Skin epidermis (tissue), 12 donors: Measurements from ENCODE around the gene MYO5A.

Experiments used
- H3K27ac ChIP-seq, 21 experiments: fragments of 200-600 bp; sonication (generic) in 11 of 21; one replicate each; pipeline ENCODE4 v1.5.0; 2020; ENCODE audit warnings: mild to moderate bottlenecking in 3 of 21, inconsistent platforms in 2 of 21, moderate library complexity in 2 of 21
- H3K4me3 ChIP-seq, 7 experiments: fragments of 200-600 bp; sonication (generic) in 2 of 7; one replicate each; pipeline ENCODE4 v1.5.0; 2020; ENCODE audit warnings: inconsistent platforms in 2 of 7, mild to moderate bottlenecking in 2 of 7, moderate library complexity in 1 of 7

MYO5A gene

GRCh38 chr15:52318729-52319500 is 209.8 kb downstream of the MYO5A start:
- no peak overlapping the region for H3K27ac ChIP-seq

DNA sequence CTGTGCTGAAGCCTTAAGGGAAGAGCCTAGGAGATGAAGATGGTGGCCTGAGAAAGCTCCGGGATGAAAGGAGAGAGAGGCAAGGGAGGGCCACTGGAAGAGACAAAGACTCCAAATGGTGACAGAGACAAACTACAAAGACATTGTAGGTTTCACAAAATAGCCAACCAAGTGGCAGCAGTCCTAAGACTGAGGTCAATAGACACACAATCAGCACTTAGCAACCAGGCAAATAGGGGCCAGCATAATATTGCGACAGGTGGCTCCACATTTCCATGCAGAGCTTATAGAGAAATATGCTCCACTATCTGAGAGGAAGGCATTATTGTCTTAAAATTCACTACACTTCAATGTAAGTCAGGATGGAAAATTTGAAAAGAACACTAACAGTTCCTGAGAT is 211.0 kb downstream of the MYO5A start:
- no peak overlapping the region for H3K4me3 ChIP-seq
- no peak overlapping the region for H3K27ac ChIP-seq

More at GRCh38 chr15:52318729-52319500, 209.8 kb downstream of the MYO5A start:
- H3K4me3 ChIP-seq, result no peak overlapping the region

- H3K27ac ChIP-seq, result no peak overlapping the region
Measured at GRCh38 chr15:52317022-52317421, 211.7 kb downstream of the MYO5A start.

GRCh38 chr15:52309154-52309548 is 219.5 kb downstream of the MYO5A start:
- H3K4me3 ChIP-seq, result no peak overlapping the region
- no peak overlapping the region for H3K27ac ChIP-seq

More at GRCh38 chr15:52317022-52317421, 211.7 kb downstream of the MYO5A start:
- H3K4me3 ChIP-seq, result no peak overlapping the region

DNA sequence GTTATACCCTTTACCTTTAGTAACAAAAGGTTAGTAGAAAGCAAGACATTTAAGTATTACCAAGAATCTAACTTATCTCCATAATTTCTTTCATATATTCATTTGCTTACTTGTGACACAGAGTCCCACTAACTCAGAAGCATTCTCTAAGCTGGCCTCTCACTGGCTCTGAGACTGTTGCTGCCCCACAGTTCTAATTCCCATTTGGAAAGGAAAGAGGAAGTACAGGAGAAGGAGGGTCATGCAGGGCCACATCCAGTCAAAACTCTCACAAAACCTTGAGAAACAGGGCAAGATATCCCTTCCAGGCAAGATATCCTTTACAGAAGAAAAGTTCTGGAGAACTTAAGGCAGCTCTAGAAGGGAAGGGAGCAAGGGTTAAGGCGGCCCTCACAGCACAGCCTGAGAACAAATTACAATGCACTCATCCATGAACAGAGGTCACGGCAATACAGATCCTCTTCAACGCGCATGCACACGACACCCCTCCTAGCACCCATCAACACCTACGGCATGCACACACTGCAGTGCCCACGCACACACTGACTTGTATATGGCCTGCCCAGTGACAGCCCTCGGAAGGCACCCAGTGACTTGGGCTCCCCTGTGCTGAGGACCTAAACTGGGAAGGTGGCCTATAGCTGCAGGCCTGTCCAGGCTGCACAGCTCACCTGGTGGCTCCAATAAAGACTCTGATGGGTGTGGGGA is 220.1 kb downstream of the MYO5A start:
- Histone ChIP-seq H3K4me3 (no peak overlapping the region), H3K27ac (no peak overlapping the region)

DNA sequence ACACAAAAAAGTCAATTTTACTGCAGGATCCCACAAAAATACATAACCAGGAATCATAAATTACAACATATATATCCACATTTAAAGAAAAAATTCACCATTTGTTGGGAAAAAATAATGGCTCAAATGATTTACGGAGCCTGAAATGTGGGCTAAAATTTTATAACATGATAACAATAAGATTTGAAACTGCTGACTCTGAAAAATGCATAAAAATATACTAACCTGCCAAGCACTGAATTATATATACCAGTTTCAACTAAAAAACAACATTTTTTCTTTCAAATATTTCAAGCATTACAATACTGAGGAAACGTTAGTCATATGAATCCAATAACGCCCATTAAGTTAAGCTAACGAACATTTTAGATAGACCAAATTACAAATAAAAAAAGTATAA is 220.8 kb downstream of the MYO5A start:
- H3K4me3 ChIP-seq, result no peak overlapping the region
- H3K27ac ChIP-seq, result no peak overlapping the region

DNA sequence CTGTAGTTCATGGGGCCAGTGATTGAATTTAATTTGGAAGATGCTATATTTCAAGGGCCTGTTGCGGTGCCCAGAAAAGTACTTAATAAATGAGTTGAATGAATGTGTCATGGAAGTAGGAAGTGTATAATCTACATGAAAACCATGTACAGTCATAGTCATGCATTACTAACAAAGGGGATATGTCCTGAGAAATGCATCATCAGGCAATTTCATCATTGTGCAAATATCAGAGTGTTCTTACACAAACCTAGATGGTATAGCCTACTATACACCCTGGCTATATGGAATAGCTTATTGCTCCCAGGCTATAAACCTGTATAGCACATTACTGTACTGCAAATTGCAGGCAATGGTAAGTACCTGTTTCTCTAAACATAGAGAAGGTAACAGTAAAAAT is 222.4 kb downstream of the MYO5A start:
- H3K27ac ChIP-seq, result no peak overlapping the region
- H3K4me3 ChIP-seq, result no peak overlapping the region

- Histone ChIP-seq H3K27ac (no peak overlapping the region), H3K4me3 (no peak overlapping the region)
Measured at GRCh38 chr15:52303093-52303772, 225.4 kb downstream of the MYO5A start.

DNA sequence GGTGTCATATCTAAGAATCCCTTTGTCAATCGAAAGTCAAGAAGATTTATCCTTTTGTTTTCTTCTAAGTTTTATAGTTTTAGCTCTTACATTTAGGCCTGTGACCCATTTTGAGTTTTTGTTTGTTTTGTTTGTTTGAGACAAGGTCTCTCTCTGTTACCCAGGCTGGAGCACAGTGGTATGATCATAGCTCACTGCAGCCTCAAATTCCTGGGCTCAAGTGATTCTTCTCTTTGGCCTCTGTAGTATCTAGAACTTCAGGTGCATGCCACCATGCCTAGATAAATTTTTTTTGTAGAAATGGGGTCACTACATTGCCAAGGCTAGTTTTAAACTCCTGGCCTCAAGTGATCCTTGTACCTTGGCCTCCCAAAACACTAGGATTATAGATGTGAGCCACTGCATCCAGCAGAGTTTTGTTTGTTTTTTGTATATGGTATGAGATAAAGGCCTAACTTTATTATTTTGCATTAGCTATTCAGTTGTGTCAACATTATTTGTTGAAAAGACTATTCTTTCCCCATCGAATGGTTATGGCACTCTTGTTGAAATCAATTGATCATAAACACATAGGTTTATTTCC is 227.3 kb downstream of the MYO5A start:
- Histone ChIP-seq H3K4me3 (no peak overlapping the region), H3K27ac (no peak overlapping the region)

GRCh38 chr15:52295421-52296001 is 233.2 kb downstream of the MYO5A start, which contains the start of gene MYO5C:
TSS of gene MYO5C (minus strand) at chr15:52295804. CDS start at chr15:52295636, 168 bp downstream.
- peak within 1 kb of the TSS in 19 of 21 experiments; percentile 4 to 93 (median 64) for H3K27ac ChIP-seq

DNA sequence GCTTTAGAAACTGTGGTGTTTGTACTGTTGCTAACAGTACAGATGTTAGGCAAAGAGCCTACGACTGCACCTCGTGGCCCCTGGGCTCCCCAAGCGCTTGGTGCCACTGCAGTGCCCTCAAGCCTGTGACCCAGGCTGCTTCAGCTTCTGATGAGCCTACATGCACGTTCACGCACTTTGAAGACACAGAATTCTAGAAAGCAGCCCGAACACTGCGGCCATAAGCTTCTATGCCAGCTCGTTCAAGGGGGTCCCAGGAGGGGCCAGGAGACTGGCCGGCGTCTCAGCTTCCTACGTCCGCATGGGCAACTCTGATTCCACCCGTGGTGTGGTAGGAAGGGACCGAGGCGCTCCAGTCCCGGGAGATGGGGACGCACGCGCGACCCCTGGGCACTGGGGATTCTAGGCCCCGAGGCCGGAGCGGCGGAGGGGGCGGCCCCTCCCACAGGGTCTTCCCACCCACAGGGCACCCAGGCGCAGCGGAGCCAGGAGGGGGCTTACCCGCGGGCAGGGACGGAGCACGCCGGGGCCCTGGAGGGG is 233.7 kb downstream of the MYO5A start:
- Histone ChIP-seq H3K4me3 (peak overlapping the region; percentile 24 to 66 (median 45)), H3K27ac (peak overlapping the region in 19 of 21 experiments; percentile 4 to 93 (median 64))

More at GRCh38 chr15:52295421-52296001, 233.2 kb downstream of the MYO5A start, which contains the start of gene MYO5C:
- peak within 1 kb of the TSS; percentile 24 to 66 (median 45) for H3K4me3 ChIP-seq

DNA sequence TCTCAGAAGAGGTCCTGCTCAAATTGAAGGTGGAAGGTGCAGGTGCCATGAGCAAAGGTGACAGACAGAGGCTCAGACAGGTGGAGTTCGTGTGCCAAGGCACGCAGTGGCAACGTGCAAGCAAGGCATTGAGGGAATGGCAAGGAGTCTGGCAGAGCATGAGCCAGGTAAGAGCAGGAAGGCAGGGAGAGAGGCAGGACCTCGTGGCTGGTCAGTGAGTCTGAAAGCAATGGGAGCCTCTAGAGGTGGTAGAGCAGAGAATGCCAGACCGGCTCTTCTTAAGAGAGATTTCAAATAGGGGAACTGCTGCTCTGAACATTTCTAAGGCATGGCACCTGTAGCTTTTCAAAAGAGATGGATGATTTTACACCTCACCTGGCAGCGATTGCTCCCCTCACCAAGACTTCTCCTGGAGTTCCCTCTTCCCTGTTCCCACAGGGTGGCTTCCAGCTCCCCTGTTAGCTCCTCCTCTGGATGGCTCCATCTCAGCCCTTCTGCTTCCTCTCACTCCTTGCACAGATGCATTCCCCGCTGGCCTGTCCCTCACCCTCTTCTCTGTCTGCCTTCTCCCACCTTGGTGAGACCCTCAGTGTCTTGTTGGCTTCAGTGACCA is 235.8 kb downstream of the MYO5A start:
- no peak overlapping the region for H3K27ac ChIP-seq
- no peak overlapping the region for H3K4me3 ChIP-seq

- H3K4me3 ChIP-seq, result no peak overlapping the region
- no peak overlapping the region for H3K27ac ChIP-seq
Measured at GRCh38 chr15:52291204-52291603, 237.5 kb downstream of the MYO5A start.

GRCh38 chr15:52290800-52291199 is 237.9 kb downstream of the MYO5A start:
- Histone ChIP-seq H3K4me3 (no peak overlapping the region), H3K27ac (no peak overlapping the region)

- no peak overlapping the region for H3K27ac ChIP-seq
Measured at GRCh38 chr15:52290329-52290728, 238.4 kb downstream of the MYO5A start.

GRCh38 chr15:52289629-52290081 is 239.0 kb downstream of the MYO5A start:
- H3K4me3 ChIP-seq, result no peak overlapping the region
- peak overlapping the region in 6 of 21 experiments; percentile 4 to 34 (median 28) for H3K27ac ChIP-seq

More at GRCh38 chr15:52290329-52290728, 238.4 kb downstream of the MYO5A start:
- no peak overlapping the region for H3K4me3 ChIP-seq

DNA sequence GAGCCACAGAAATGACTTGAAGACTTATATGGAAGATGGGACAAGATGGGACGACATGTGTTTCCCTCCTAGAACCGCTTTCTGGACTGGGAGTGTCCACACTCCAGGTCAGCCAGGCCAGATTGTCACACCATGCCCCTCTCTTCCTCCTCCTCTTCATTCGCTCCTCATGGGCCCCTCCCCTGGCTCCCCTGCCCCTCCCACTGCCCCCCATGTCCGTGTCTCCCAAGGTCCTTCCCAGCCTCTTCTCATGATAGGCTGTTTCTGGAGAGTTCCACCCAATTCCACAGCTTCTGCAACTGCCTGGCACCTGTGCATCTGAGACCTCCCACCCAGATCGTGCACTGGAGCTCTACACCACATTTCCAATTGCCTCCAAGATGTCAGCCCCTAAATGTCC is 239.7 kb downstream of the MYO5A start:
- H3K27ac ChIP-seq, result peak overlapping the region in 4 of 21 experiments; percentile 4 to 28 (median 22)

GRCh38 chr15:52288051-52288942 is 240.4 kb downstream of the MYO5A start:
- Histone ChIP-seq H3K4me3 (no peak overlapping the region), H3K27ac (peak overlapping the region in 8 of 21 experiments; percentile 1 to 60 (median 24))

More for the DNA sequence above, 239.7 kb downstream of the MYO5A start:
- no peak overlapping the region for H3K4me3 ChIP-seq
